Activated T-cell treated with anti-CD3 and anti-CD28 coated beads for 24 hours (primary cell): ENCODE results near the gene TPO.
"Not testable (repeated sequence)": the region's sequence is repeated elsewhere in the genome, so short reads cannot be mapped to it uniquely, and the experiment has no call there.

ENCODE experiments used
- DNase-seq: peaks from one replicate; pipeline ENCODE4 v3.0.0-alpha.2; 2020; ENCODE audit warnings: low read depth

Gene TPO

DNA sequence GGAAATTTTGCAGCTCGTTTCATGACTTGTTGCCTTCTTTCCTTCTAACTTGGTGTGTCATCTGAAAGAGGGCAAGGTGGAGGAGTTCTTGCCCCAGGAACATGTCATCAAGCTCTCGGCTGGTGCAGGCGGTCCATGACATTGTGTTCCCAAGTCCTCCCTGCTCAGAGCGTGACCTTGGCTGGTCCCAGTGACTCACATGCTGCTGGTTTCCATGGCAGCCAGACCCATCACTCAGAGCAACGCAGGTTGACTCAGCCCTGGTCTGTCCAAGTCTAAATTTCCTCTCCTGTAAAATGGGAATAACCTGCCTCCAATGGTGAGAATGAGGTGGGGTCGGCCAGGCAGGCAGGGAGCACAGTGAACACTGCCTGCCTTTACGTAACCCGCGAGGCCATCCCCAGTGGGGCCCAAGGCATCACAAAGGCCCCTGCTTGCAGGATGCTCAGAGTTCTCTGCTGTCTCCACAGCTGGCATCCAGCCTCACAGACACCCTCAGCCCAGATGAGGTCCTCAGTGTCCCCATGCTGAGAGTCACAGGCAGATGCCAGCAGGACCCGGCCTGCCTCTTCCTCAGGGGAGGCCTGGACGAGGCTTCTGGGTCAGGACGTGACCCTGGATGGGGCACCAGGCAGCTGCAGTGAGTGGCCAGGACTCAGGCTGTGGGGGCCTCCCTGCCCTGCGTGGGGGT, 143.7 kb downstream of the TPO start:
- no peak for DNase-seq

DNA sequence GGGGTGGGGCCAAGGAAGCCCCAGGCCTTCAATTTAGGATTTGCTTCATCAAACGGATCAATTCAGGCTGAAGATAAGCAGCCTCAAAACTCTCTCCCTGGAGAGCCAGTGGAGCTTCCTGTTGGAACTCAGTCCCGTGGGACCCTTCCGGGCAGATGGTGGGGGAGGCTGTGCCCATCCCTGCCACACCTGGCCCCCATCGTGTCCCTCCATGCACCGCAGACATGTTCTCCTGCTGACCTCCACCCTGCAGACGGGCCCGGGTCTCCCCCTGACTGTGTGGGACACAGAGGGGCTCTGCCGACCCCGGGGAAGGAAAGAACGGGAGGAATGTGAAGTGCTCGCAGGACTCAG, 144.2 kb downstream of the TPO start:
- no peak for DNase-seq

GRCh38 chr2:1559589-1560175, 146.4 kb downstream of the TPO start:
- DNase-seq: no peak

- no peak for DNase-seq
Measured at GRCh38 chr2:1561259-1561658, 148.0 kb downstream of the TPO start.

- DNase-seq: no peak
Measured at GRCh38 chr2:1561811-1562421, 148.7 kb downstream of the TPO start.

DNA sequence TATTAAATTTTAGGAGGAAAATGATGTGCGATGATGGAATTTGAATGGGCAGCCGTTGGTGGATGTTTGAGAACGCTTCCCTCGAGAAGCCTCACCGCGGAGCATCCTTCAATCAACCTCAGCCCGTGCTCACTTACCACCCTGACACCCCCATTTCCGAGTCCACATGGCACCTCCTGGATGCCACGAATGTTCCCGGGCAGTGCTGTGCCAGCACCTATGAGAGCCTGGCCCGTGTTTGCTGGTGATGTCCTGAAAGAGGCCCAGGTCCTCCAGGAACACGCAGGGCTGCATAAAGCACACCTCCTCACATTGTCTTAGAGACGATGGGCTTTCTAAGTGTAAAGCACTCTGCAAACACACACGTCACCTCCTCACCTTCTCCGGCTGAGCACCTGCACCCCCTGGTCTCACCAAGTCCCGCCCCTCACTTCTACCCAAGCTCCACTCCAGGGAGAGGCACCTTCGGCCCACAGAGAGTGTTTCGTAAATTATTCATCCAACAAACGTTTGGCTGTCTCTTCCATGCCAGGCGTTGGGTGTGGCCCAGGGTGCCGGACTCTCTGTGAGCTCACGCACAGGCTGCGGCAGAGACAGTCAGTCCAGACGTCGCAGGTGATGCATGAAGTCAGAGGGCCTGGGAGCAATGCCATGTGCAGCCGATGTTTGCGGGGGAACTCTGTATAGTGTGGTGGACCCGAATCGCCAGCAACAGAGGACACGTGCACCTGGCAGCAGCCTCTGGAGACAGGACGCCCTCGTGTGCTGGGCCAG, 150.0 kb downstream of the TPO start:
- no peak for DNase-seq

GRCh38 chr2:1563943-1564891, 151.0 kb downstream of the TPO start:
- DNase-seq: peak; percentile 11

- DNase-seq: no peak
Measured at GRCh38 chr2:1567556-1568344, 154.5 kb downstream of the TPO start.

- not testable (repeated sequence) for DNase-seq
Measured at GRCh38 chr2:1568345-1568668, 155.0 kb downstream of the TPO start.

- DNase-seq: no peak
Measured at GRCh38 chr2:1569879-1570450, 156.7 kb downstream of the TPO start.

DNA sequence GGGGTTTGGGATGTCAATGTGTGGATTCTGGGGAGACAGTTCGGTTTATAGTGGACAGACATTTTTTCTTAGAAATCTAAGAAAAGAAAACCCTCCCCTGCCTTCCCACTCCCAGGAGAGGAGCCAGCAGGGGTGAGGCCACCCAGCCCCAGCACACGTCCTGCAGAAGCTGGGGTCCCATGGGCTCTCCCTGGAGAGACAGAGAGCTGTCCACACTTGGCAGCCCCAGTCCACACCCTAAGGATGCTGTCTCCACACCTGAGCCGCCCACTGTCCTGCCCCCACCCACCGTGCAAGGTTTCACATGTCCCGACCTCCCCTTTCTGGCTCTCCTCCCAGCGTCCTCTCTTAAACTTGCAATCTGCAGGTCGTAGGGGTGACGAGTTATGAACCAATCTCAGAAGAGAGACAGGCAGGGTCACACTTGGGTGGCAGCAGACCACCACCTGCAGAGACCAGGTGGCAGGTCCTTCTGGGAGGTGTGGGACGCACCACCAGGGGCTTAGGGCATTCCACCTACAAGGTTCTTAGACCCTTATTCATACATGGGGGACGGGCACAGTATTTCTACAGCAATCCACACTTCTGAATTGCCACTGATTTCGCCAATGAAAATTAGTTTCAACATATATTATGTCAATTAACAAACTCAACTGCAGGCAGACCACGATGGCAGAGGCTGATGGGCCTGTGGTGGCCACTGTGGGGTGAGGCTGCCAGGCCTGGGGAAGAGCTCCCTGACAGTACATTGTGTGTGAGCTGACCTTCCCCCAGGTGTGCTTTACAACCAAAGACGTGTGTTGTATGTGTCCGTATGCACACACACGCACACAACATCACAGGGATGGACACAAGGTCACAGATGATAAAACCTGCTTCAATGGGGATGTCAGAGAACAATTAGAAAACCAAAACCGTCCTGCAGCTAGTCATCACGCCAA, 158.5 kb downstream of the TPO start:
- no peak for DNase-seq

GRCh38 chr2:1572638-1573037, 159.4 kb downstream of the TPO start:
- DNase-seq: no peak

DNA sequence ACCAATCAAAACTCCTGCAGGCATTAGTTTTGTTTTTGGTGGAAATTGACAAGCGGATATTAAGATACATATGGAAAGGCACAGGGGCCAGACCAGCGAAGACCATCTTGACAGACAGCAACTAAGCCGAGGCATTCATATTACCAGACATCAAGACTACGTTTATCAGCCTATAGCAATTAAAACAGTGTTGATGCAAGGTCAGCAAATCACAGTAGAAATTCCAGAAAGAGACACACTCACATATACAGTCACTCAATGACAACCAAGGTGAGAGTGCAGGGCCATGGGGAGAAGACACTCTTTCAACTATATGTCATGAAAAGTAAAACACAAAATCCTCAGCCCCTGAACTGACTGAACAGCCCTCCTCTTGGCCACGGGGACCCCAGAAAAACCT, 164.6 kb downstream of the TPO start:
- no peak for DNase-seq

GRCh38 chr2:1581257-1581964, 168.1 kb downstream of the TPO start:
- not testable (repeated sequence) for DNase-seq

- DNase-seq: no peak
Measured at GRCh38 chr2:1581965-1582625, 168.8 kb downstream of the TPO start.

- DNase-seq: no peak
Measured at GRCh38 chr2:1582891-1583341, 169.7 kb downstream of the TPO start.

DNA sequence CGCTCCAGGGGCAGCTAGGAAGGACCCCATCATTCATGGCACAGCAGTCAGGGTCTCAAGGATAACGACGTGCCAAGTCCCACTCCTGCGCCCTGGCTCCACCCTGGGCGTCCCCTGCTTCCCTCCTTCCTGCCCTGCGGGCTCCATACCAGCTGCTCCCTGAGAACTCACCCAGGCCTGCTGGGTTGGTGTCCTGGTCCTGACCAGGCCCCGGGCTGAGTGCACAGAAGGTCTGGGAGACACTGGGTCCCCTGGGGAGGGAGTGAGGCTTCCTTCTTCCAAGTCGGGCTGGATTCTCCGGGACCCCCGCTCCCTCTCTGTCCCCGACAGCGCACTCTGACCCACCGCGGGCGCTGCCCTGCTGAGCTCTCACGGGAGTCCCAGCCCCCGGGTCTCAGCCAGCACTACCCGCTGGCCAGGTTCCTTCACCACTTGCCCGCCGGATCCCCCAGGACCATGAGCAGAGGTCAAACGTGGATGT, 170.8 kb downstream of the TPO start:
- DNase-seq: no peak
